Measurements from ENCODE around the gene SLC6A8. TPM values are rescaled to one million over a fixed set of nuclear protein-coding genes. Genes with fewer than 3 reads are reported as not detected.
"Not testable (repeated sequence)": the region's sequence is repeated elsewhere in the genome, so short reads cannot be mapped to it uniquely, and the experiment has no call there.

The SLC6A8 gene
- total RNA-seq, 1 experiment from 2014 or later, result 9.5 TPM

DNA sequence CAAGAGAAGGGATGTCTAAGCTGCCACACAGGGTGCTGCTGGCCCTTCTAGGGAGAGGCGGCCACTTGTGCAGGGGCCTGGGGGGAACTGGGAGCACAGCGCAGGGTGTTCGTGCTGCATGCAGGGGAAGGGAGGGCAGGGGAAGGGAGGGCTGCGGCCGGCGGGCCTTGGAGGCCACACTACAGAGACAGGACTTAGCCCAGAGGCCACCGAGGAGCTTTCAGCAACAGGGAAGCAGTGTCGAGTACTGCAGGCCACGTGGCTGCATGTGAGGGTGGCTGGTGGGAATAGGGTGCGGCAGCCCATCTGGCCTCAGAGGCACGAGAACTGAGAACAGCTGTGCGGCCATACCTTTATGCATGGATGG, 57.3 kb downstream of the SLC6A8 start:
- H3K27ac ChIP-seq; H3K36me3 ChIP-seq; H3K4me1 ChIP-seq; H3K9me3 ChIP-seq (replicated peaks); H3K4me3 ChIP-seq; H3K27me3 ChIP-seq; DNase-seq: not testable (repeated sequence)

Other genes starting within 250 kb of the SLC6A8 start
- 0.10 and 0.67 TPM in 2 replicates for gene TREX2, start 241.9 kb upstream of the SLC6A8 start, total RNA-seq (2014; rRNA removed; shearing (Covaris generic))
- gene HAUS7, start 217.3 kb upstream of the SLC6A8 start, total RNA-seq (2014; rRNA removed; shearing (Covaris generic)), result 29.6 and 29.8 TPM in 2 replicates
- 0.15 and 0.16 TPM in 2 replicates for gene BGN, start 192.9 kb upstream of the SLC6A8 start, total RNA-seq (2014; rRNA removed; shearing (Covaris generic))
- 0.05 and 0.06 TPM in 2 replicates for gene ATP2B3, start 170.3 kb upstream of the SLC6A8 start, total RNA-seq (2014; rRNA removed; shearing (Covaris generic))
- gene CCNQ, start 88.8 kb upstream of the SLC6A8 start, total RNA-seq (2014; rRNA removed; shearing (Covaris generic)), result 27.0 and 32.5 TPM in 2 replicates
- gene DUSP9, start 40.7 kb upstream of the SLC6A8 start, total RNA-seq (2014; rRNA removed; shearing (Covaris generic)), result 0.14 TPM in 1 of 2 replicates, not detected in the other
- not detected in 2 replicates for gene PNCK, start 14.1 kb upstream of the SLC6A8 start, total RNA-seq (2014; rRNA removed; shearing (Covaris generic))
- gene BCAP31, start 36.5 kb downstream of the SLC6A8 start, total RNA-seq (2014; rRNA removed; shearing (Covaris generic)), result 77.9 and 78.0 TPM in 2 replicates
- gene ABCD1, start 36.9 kb downstream of the SLC6A8 start, total RNA-seq (2014; rRNA removed; shearing (Covaris generic)), result 4.8 and 4.9 TPM in 2 replicates
- 2.0 and 3.7 TPM in 2 replicates for gene PLXNB3, start 76.3 kb downstream of the SLC6A8 start, total RNA-seq (2014; rRNA removed; shearing (Covaris generic))
- 17.9 and 33.6 TPM in 2 replicates for gene SRPK3, start 93.1 kb downstream of the SLC6A8 start, total RNA-seq (2014; rRNA removed; shearing (Covaris generic))
- gene IDH3G, start 106.4 kb downstream of the SLC6A8 start, total RNA-seq (2014; rRNA removed; shearing (Covaris generic)), result 34.3 and 35.0 TPM in 2 replicates
- 131 and 177 TPM in 2 replicates for gene SSR4, start 106.7 kb downstream of the SLC6A8 start, total RNA-seq (2014; rRNA removed; shearing (Covaris generic))
- 7.1 and 9.1 TPM in 2 replicates for gene PDZD4, start 142.6 kb downstream of the SLC6A8 start, total RNA-seq (2014; rRNA removed; shearing (Covaris generic))
- 14.2 and 14.7 TPM in 2 replicates for gene L1CAM, start 198.2 kb downstream of the SLC6A8 start, total RNA-seq (2014; rRNA removed; shearing (Covaris generic))
- gene AVPR2, start 216.7 kb downstream of the SLC6A8 start, total RNA-seq (2014; rRNA removed; shearing (Covaris generic)), result not detected in 2 replicates
- gene ARHGAP4, start 238.3 kb downstream of the SLC6A8 start, total RNA-seq (2014; rRNA removed; shearing (Covaris generic)), result 7.7 and 8.2 TPM in 2 replicates
- 58.6 and 69.6 TPM in 2 replicates for gene NAA10, start 247.1 kb downstream of the SLC6A8 start, total RNA-seq (2014; rRNA removed; shearing (Covaris generic))